GM12878 (cell line): ENCODE results near the gene LSM12. TPM values are rescaled to one million over a fixed set of nuclear protein-coding genes. Genes with fewer than 3 reads are reported as not detected.

Source experiments
- BACH1 ChIP-seq: fragments of 450-650 bp; IDR thresholded peaks from 2 replicates; pipeline ENCODE4 v1.6.1; 2017; ENCODE audit warnings: mild to moderate bottlenecking, borderline replicate concordance
- BCLAF1 ChIP-seq: fragments of 450-650 bp; IDR thresholded peaks from 2 replicates; pipeline ENCODE4 v1.6.1; 2017; ENCODE audit warnings: antibody characterized with exemption, mild to moderate bottlenecking, moderate library complexity
- CEBPZ ChIP-seq: fragments of 150-350 bp; IDR thresholded peaks from 2 replicates; pipeline ENCODE4 v1.6.1; 2016; ENCODE audit warnings: low read depth, low read length
- CHD1 ChIP-seq: IDR thresholded peaks from 2 replicates; pipeline ENCODE4 v1.6.1; 2012; ENCODE audit warnings: low read depth, low read length, improper control_type of control experiment
- CREB1 ChIP-seq: IDR thresholded peaks from 2 replicates; pipeline ENCODE4 v1.6.1; 2012; ENCODE audit warnings: low read depth, mild to moderate bottlenecking, inconsistent platforms
- CREM ChIP-seq: IDR thresholded peaks from 2 replicates; pipeline ENCODE4 v1.6.1; 2014; ENCODE audit warnings: antibody characterized with exemption, low read depth
- ELK1 ChIP-seq: IDR thresholded peaks from 2 replicates; pipeline ENCODE4 v1.6.1; 2012; ENCODE audit warnings: low read depth, low read length, improper control_type of control experiment
- FOS ChIP-seq: IDR thresholded peaks from 3 replicates; pipeline ENCODE4 v1.6.1; 2011; ENCODE audit warnings: borderline replicate concordance; ENCODE audit not compliant: insufficient read length; ENCODE audit errors: extremely low read depth
- FOXK2 ChIP-seq: fragments of 450-650 bp; IDR thresholded peaks from 2 replicates; pipeline ENCODE4 v1.6.1; 2017; ENCODE audit warnings: mild to moderate bottlenecking, moderate library complexity
- GABPA ChIP-seq: IDR thresholded peaks from 2 replicates; pipeline ENCODE4 v1.6.1; 2014; ENCODE audit warnings: antibody characterized with exemption, low read depth, mild to moderate bottlenecking, inconsistent platforms
- HDAC6 ChIP-seq: fragments of 200-600 bp; sonication (generic); IDR thresholded peaks from one replicate; pipeline ENCODE4 v1.8.0; 2017; ENCODE audit warnings: antibody characterized with exemption; ENCODE audit not compliant: unreplicated experiment
- MEF2B ChIP-seq: fragments of 450-650 bp; IDR thresholded peaks from 2 replicates; pipeline ENCODE4 v1.6.1; 2018; ENCODE audit warnings: mild to moderate bottlenecking, moderate library complexity; ENCODE audit not compliant: partially characterized antibody, poor library complexity, severe bottlenecking
- MXI1 ChIP-seq: fragments of 150-350 bp; IDR thresholded peaks from 2 replicates; pipeline ENCODE4 v1.6.1; 2011; ENCODE audit warnings: low read depth, mild to moderate bottlenecking, inconsistent platforms, low read length, improper control_type of control experiment
- POLR2A ChIP-seq: IDR thresholded peaks from 2 replicates; pipeline ENCODE4 v1.6.1; 2011; ENCODE audit warnings: low read depth, mild to moderate bottlenecking, low read length
- POLR2AphosphoS2 ChIP-seq: IDR thresholded peaks from 2 replicates; pipeline ENCODE4 v1.6.1; 2011; ENCODE audit warnings: low read depth, mild to moderate bottlenecking, low read length, improper control_type of control experiment, moderate library complexity
- SIN3A ChIP-seq: IDR thresholded peaks from 2 replicates; pipeline ENCODE4 v1.6.1; 2012; ENCODE audit warnings: low read depth, low read length, improper control_type of control experiment
- SMAD1 ChIP-seq: fragments of 450-650 bp; IDR thresholded peaks from 2 replicates; pipeline ENCODE4 v1.6.1; 2018; ENCODE audit warnings: mild to moderate bottlenecking, low read depth; ENCODE audit not compliant: partially characterized antibody
- SMARCA5 ChIP-seq: fragments of 450-650 bp; IDR thresholded peaks from 2 replicates; pipeline ENCODE4 v1.6.1; 2017; ENCODE audit warnings: mild to moderate bottlenecking
- SMC3 ChIP-seq: IDR thresholded peaks from 2 replicates; pipeline ENCODE4 v1.6.1; 2011; ENCODE audit warnings: low read length, improper control_type of control experiment, borderline replicate concordance
- SRF ChIP-seq, 2 experiments: IDR thresholded peaks; 2 replicates each; pipeline ENCODE4 v1.6.1; 2011; ENCODE audit warnings: low read depth in 2 of 2, low read length in 2 of 2, mild to moderate bottlenecking in 1 of 2, moderate library complexity in 1 of 2
- TBL1XR1 ChIP-seq: IDR thresholded peaks from 2 replicates; pipeline ENCODE4 v1.6.1; 2012; ENCODE audit warnings: low read depth, low read length, improper control_type of control experiment
- ZNF217 ChIP-seq: fragments of 450-650 bp; IDR thresholded peaks from 2 replicates; pipeline ENCODE4 v1.6.1; 2017; ENCODE audit warnings: antibody characterized with exemption, mild to moderate bottlenecking
- ZNF384 ChIP-seq: IDR thresholded peaks from 2 replicates; pipeline ENCODE4 v1.6.1; 2012; ENCODE audit warnings: low read depth, mild to moderate bottlenecking, low read length, improper control_type of control experiment, borderline replicate concordance
- polyA plus RNA-seq, 11 experiments: library from polyadenylated mRNA; depleted of rRNA in 4 of 11; unstranded in 6 of 11; stranded (reverse) in 5 of 11; fragments of >200 nt; fragmentation: Nextera tagmentation in 4 of 11; fragmentation: Illumina TruSeq in 1 of 11; extraction: Ambion mirVana in 4 of 11; extraction: Trizol in 1 of 11; gene quantifications; 1 replicate in 1 of 11; 2 replicates in 10 of 11; pipeline versions ENCODE4 v1.2.1 to v1.2.3, GENCODE V29; 2011 to 2016; ENCODE audit warnings: inconsistent platforms in 2 of 11, missing spikeins in 2 of 11, low read depth in 1 of 11
- total RNA-seq, 4 experiments: library from RNA; depleted of rRNA in 3 of 4; stranded (reverse); fragments of >200 nt in 3 of 4; fragmentation: Illumina TruSeq in 1 of 4; extraction: Trizol in 1 of 4; gene quantifications; 2 replicates each; pipeline versions ENCODE4 v1.2.1 to v1.2.3, GENCODE V29; 2013 to 2021

The LSM12 gene
- total and polyA plus RNA-seq, 10 of the 15 experiments (the other 5 are each of a cell fraction or from before 2014, with no cell fraction given): 51.1 to 206 (median 70.8) TPM

GRCh38 chr17:44006598-44007345 lies 59.7 kb downstream of the LSM12 start (continued):
- TF ChIP-seq CEBPZ: no peak
- TF ChIP-seq SMAD1: no peak
- no peak for TF ChIP-seq ZNF217
- TF ChIP-seq BACH1: no peak
- TF ChIP-seq FOXK2: no peak
- TF ChIP-seq ELK1: 0 out of 2 replicates have a peak, but pooled peaks have one; percentile 18
- no peak for TF ChIP-seq MEF2B
- peak; percentile 42; the same call in 1 of the 2 replicates for TF ChIP-seq SIN3A
- TF ChIP-seq POLR2AphosphoS2: no peak
- TF ChIP-seq SMARCA5: no peak
- peak; percentile 33; the same call in 1 of the 2 replicates for TF ChIP-seq MXI1
- peak; percentile 8; the same call in 1 of the 2 replicates for TF ChIP-seq POLR2A
- TF ChIP-seq CREB1: no peak
- peak; percentile 36; the same call in 1 of the 2 replicates for TF ChIP-seq SMC3
- TF ChIP-seq GABPA: no peak
- TF ChIP-seq SRF (IDR thresholded peaks at IDR 0.05; ENCODE audit: low read depth in 2 of 2, low read length in 2 of 2): no peak
- TF ChIP-seq CHD1: no peak
- TF ChIP-seq HDAC6: no peak
- TF ChIP-seq BCLAF1: no peak
- TF ChIP-seq FOS: no peak
- no peak for TF ChIP-seq TBL1XR1
- TF ChIP-seq CREM: no peak
- TF ChIP-seq ZNF384: no peak
